K562 (cell line): Measurements from ENCODE around the gene VPS9D1. TPM values are rescaled to one million over a fixed set of nuclear protein-coding genes. Genes with fewer than 3 reads are reported as not detected.

Experiments
- ATAC-seq: fragments of 200-7000 bp; cut with Tn5 transposase; 3 replicates; pipeline ENCODE4 v1.9.1; 2020; ENCODE audit warnings: moderate library complexity
- BruUV-seq: library from RNA; stranded (reverse); fragments of 400-500 nt; replicated peaks from 2 replicates; lab custom pipeline; 2021; lab: Mats Ljungman, UMichigan
- CTCF ChIA-PET: fragments of 300-600 bp; formaldehyde crosslinking; extraction: SDS; loops from one replicate; lab custom pipeline; 2021; ENCODE audit warnings: low intra/inter-chr PET ratio; lab: Yijun Ruan, JAX
- POLR2A ChIA-PET: fragments of 300-600, 350-650 bp; sonication (Branson Sonifier 250); formaldehyde crosslinking; extraction: SDS; loops from one replicate; lab custom pipeline; 2021; ENCODE audit warnings: antibody characterized with exemption, inconsistent platforms; lab: Yijun Ruan, JAX
- DNase-seq, 4 experiments: peaks; one replicate each; pipeline versions ENCODE4 v3.0.0 to v3.0.0-alpha.2; 2011 to 2018; ENCODE audit warnings: low spot score in 3 of 4, mixed read lengths in 3 of 4; ENCODE audit errors: extremely low read depth in 1 of 4
- FAIRE-seq: peaks from 2 replicates; lab custom pipeline; 2011; peaks lifted over from hg19 to GRCh38; lab: Jason Lieb, UNC
- H2AFZ ChIP-seq: 2 replicates; pipeline ENCODE4 v1.6.0; 2011; ENCODE audit warnings: low read depth, low read length, control low read depth, inconsistent platforms
- H3K27ac ChIP-seq: fragments of 200-600 bp; 3 replicates; pipeline ENCODE4 v1.8.0; 2011; ENCODE audit warnings: low read depth, mild to moderate bottlenecking, control low read depth, inconsistent platforms, low read length, moderate library complexity, mixed read lengths; ENCODE audit errors: extremely low read depth
- H3K27me3 ChIP-seq, 2 experiments: fragments of 300-600 bp in 1 of 2; 2 replicates in 1 of 2; 3 replicates in 1 of 2; pipeline versions ENCODE4 v1.6.0 to v1.8.0; 2011; ENCODE audit warnings: inconsistent platforms in 2 of 2, low read length in 2 of 2, mild to moderate bottlenecking in 1 of 2, mixed read lengths in 1 of 2, moderate library complexity in 1 of 2; ENCODE audit not compliant: control insufficient read depth in 2 of 2, insufficient read depth in 2 of 2
- H3K36me3 ChIP-seq: fragments of 300-600 bp; 3 replicates; pipeline ENCODE4 v1.8.0; 2011; ENCODE audit warnings: mild to moderate bottlenecking, low read length, inconsistent platforms; ENCODE audit not compliant: control insufficient read depth, insufficient read depth
- H3K4me1 ChIP-seq, 2 experiments: fragments of 200-600 bp in 1 of 2; replicated peaks in 1 of 2; 2 replicates in 1 of 2; 3 replicates in 1 of 2; pipeline versions ENCODE4 v1.5.1 to v1.8.0; 2011; ENCODE audit warnings: inconsistent platforms in 2 of 2, low read length in 2 of 2, mild to moderate bottlenecking in 1 of 2, mixed read lengths in 1 of 2, moderate library complexity in 1 of 2; ENCODE audit not compliant: control insufficient read depth in 2 of 2, insufficient read depth in 2 of 2
- H3K4me2 ChIP-seq: 2 replicates; pipeline ENCODE4 v1.6.1; 2011; ENCODE audit warnings: low read length, control low read depth, inconsistent platforms, mixed read lengths; ENCODE audit not compliant: insufficient read depth
- H3K4me3 ChIP-seq: fragments of 200-600 bp; sonication (generic), shearing (Covaris generic); 2 replicates; pipeline ENCODE4 v1.5.1; 2016; ENCODE audit warnings: control low read depth, inconsistent platforms
- H3K79me2 ChIP-seq: fragments of 200-600 bp; 3 replicates; pipeline ENCODE4 v1.8.0; 2011; ENCODE audit warnings: low read length, inconsistent platforms; ENCODE audit not compliant: control insufficient read depth, insufficient read depth
- H3K9ac ChIP-seq, 2 experiments: 2 replicates each; pipeline versions ENCODE4 v1.6.0 to v1.6.1; 2011; ENCODE audit warnings: low read depth in 2 of 2, low read length in 2 of 2, control low read depth in 1 of 2, inconsistent platforms in 1 of 2, mild to moderate bottlenecking in 1 of 2, mixed read lengths in 1 of 2; ENCODE audit not compliant: insufficient read depth in 1 of 2
- H3K9me1 ChIP-seq: one replicate; pipeline ENCODE4 v1.6.0; 2011; ENCODE audit warnings: inconsistent platforms, mild to moderate bottlenecking, low read length, moderate library complexity; ENCODE audit not compliant: control insufficient read depth, insufficient read depth
- H3K9me3 ChIP-seq: replicated peaks from 2 replicates; pipeline ENCODE4 v1.5.1; 2011; ENCODE audit warnings: low read depth, low read length, inconsistent platforms; ENCODE audit not compliant: control insufficient read depth, insufficient read depth
- H4K20me1 ChIP-seq: replicated peaks from 2 replicates; pipeline ENCODE4 v1.6.1; 2011; ENCODE audit warnings: low read length, inconsistent platforms, mixed read lengths; ENCODE audit not compliant: control insufficient read depth, insufficient read depth
- CEBPB ChIP-seq: fragments of 450-650 bp; IDR thresholded peaks from 2 replicates; pipeline ENCODE4 v1.6.1; 2016; ENCODE audit warnings: missing genetic modification characterization, missing compliant biosample characterization
- CEBPG ChIP-seq, 3 experiments: fragments of 200-800 bp in 1 of 3; sonication (Bioruptor generic) in 1 of 3; sonication (generic) in 1 of 3; formaldehyde crosslinking in 1 of 3; IDR thresholded peaks in 2 of 3; conservative IDR thresholded peaks in 1 of 3; 2 replicates each; pipeline versions ENCODE4 v1.6.1 to v1.8.0; 2016 to 2022; ENCODE audit warnings: missing compliant biosample characterization in 2 of 3, missing genetic modification characterization in 2 of 3, mild to moderate bottlenecking in 1 of 3, missing genetic modification reagents in 1 of 3
- KLF10 ChIP-seq: fragments of 250-450 bp; sonication (Bioruptor Pico); IDR thresholded peaks from 2 replicates; pipeline ENCODE4 v1.6.1; 2021; ENCODE audit warnings: matching md5 sums
- POLR2G ChIP-seq: fragments of 200-400 bp; formaldehyde crosslinking; IDR thresholded peaks from 2 replicates; pipeline ENCODE4 v1.6.1; 2017; ENCODE audit warnings: low read depth, mild to moderate bottlenecking, antibody characterized with exemption, low read length, moderate library complexity
- SMAD2 ChIP-seq: fragments of 150-350 bp; IDR thresholded peaks from 2 replicates; pipeline ENCODE4 v1.6.1; 2014; ENCODE audit warnings: low read depth, mild to moderate bottlenecking, low read length
- ZNF133 ChIP-seq: fragments of 250-450 bp; sonication (Bioruptor Pico); IDR thresholded peaks from 2 replicates; pipeline ENCODE4 v1.4.0; 2020; ENCODE audit warnings: mild to moderate bottlenecking
- WGBS: fragments of 100-300 bp; shearing (Covaris generic); methylation state at CpG from one replicate; pipeline ENCODE4 v1.1.6; 2016; ENCODE audit warnings: low coverage, mixed read lengths; ENCODE audit not compliant: insufficient coverage; ENCODE audit errors: missing lambda C conversion rate; 5-methylcytosine and 5-hydroxymethylcytosine counted together
- in situ Hi-C: fragments of 300-500 bp; cut with MboI; formaldehyde crosslinking; loops from 4 replicates; pipeline ENCODE4 v1.15.0; 2018; ENCODE audit warnings: inconsistent platforms, mixed read lengths
- intact Hi-C: fragments of 100-400 bp; cut with micrococcal nuclease; formaldehyde crosslinking; loops from 2 replicates; pipeline ENCODE4 v1.14.2; 2022
- polyA plus RNA-seq, 8 experiments: library from polyadenylated mRNA; depleted of rRNA in 4 of 8; stranded (reverse) in 5 of 8; unstranded in 3 of 8; fragments of >200 nt; fragmentation: Nextera tagmentation in 2 of 8; fragmentation: Illumina TruSeq in 1 of 8; extraction: Ambion mirVana in 2 of 8; extraction: Trizol in 1 of 8; gene quantifications; 2 replicates each; pipeline versions ENCODE4 v1.2.1 to v1.2.3, GENCODE V29; 2011 to 2014; ENCODE audit warnings: inconsistent platforms in 1 of 8, missing spikeins in 1 of 8
- total RNA-seq, 7 experiments: library from RNA; depleted of rRNA in 6 of 7; stranded (reverse); fragments of >200 nt in 6 of 7; fragmentation: Illumina TruSeq in 2 of 7; extraction: Trizol in 2 of 7; gene quantifications; 2 replicates each; pipeline versions ENCODE4 v1.2.1 to v1.2.3, GENCODE V29; 2011 to 2021; ENCODE audit warnings: low replicate concordance in 1 of 7

Gene VPS9D1
- total and polyA plus RNA-seq, 9 of the 15 experiments (the other 6 are each of a cell fraction or from before 2014, with no cell fraction given), result 0.33 to 3.1 (median 1.1) TPM

GRCh38 chr16:89765292-89765830 lies 44.7 kb upstream of the VPS9D1 start:
- Histone ChIP-seq H3K4me2 (no peak overlapping the region), H3K4me3 (no peak overlapping the region)
- CTCF ChIA-PET, result no interaction called here

GRCh38 chr16:89764711-89765201 lies 44.1 kb upstream of the VPS9D1 start:
- H3K4me2 ChIP-seq, result no peak overlapping the region

More at GRCh38 chr16:89765292-89765830, 44.7 kb upstream of the VPS9D1 start:
- BruUV-seq, result no TSS peak
- no peaks in the 10 kb centered on the region; the same call in 1 of the 2 replicates for H4K20me1 ChIP-seq
- no peak overlapping the region for H3K9ac ChIP-seq
- H3K27ac ChIP-seq, result no peak overlapping the region
- H3K27me3 ChIP-seq, result no peaks in the 10 kb centered on the region
- ATAC-seq (no peak), DNase-seq (no peak), FAIRE-seq (no peak)
- H3K9me3 ChIP-seq, result no peaks in the 10 kb centered on the region
- no peaks in the 10 kb centered on the region for H3K9me1 ChIP-seq
- no peaks in the 10 kb centered on the region; the same call in 2 of the 3 replicates for H3K79me2 ChIP-seq
- in situ Hi-C loops (no loop called here), intact Hi-C loops (no loop called here)
- WGBS, result 94% methylated on average over 8 of the region's 10 CpGs
- H3K36me3 ChIP-seq, result peaks cover 90% of the 10 kb centered on the region
- POLR2A ChIA-PET, result no interaction called here
- no peak overlapping the region for H2AFZ ChIP-seq
- no peaks in the 10 kb centered on the region for H3K4me1 ChIP-seq
- TF ChIP-seq KLF10 (CRISPR knock-in tag) (no peak), POLR2G (peak; percentile 1; the same call in 1 of the 2 replicates)

More at GRCh38 chr16:89764711-89765201, 44.1 kb upstream of the VPS9D1 start:
- TF ChIP-seq ZNF133 (CRISPR knock-in tag) (no peak), CEBPB (tag) (peak; percentile 82), SMAD2 (no peak), CEBPG (CRISPR knock-in tag; IDR thresholded peaks at IDR 0.05) (no peak), CEBPG (tag; conservative IDR thresholded peaks at IDR 0.05 in 1 of 2, IDR thresholded peaks at IDR 0.05 in 1 of 2) (peak; percentile 34 to 54; a peak in 2 of 4 replicates)
- DNase-seq, result no peak
- in situ Hi-C loops, result no loop called here
- ChIA-PET CTCF (no interaction called here), POLR2A (no interaction called here)
- no peak for FAIRE-seq
- 93% methylated on average over 18 of the region's 18 CpGs for WGBS
- no peak overlapping the region for H3K27ac ChIP-seq
- H3K27me3 ChIP-seq, result no peaks in the 10 kb centered on the region
- 0 out of 5 replicates have a peak, but pooled peaks cover 0 to 3% of the 10 kb centered on the region in 2 experiments for H3K4me1 ChIP-seq
- intact Hi-C loops, result no loop called here
- no peak overlapping the region for H3K9ac ChIP-seq
- no peak for ATAC-seq
- peaks cover 90% of the 10 kb centered on the region for H3K36me3 ChIP-seq
- H3K4me3 ChIP-seq, result no peak overlapping the region
- H3K9me3 ChIP-seq, result no peaks in the 10 kb centered on the region
- no peak overlapping the region for H2AFZ ChIP-seq
- no peaks in the 10 kb centered on the region; the same call in 2 of the 3 replicates for H3K79me2 ChIP-seq
- H3K9me1 ChIP-seq, result no peaks in the 10 kb centered on the region
- no peaks in the 10 kb centered on the region; the same call in 1 of the 2 replicates for H4K20me1 ChIP-seq
- BruUV-seq, result no TSS peak
